Measurements from ENCODE around the gene RDH5. TPM values are rescaled to one million over a fixed set of nuclear protein-coding genes. Genes with fewer than 3 reads are reported as not detected.

The RDH5 gene
- total RNA-seq, 1 experiment from 2014 or later: 5.8 TPM

DNA sequence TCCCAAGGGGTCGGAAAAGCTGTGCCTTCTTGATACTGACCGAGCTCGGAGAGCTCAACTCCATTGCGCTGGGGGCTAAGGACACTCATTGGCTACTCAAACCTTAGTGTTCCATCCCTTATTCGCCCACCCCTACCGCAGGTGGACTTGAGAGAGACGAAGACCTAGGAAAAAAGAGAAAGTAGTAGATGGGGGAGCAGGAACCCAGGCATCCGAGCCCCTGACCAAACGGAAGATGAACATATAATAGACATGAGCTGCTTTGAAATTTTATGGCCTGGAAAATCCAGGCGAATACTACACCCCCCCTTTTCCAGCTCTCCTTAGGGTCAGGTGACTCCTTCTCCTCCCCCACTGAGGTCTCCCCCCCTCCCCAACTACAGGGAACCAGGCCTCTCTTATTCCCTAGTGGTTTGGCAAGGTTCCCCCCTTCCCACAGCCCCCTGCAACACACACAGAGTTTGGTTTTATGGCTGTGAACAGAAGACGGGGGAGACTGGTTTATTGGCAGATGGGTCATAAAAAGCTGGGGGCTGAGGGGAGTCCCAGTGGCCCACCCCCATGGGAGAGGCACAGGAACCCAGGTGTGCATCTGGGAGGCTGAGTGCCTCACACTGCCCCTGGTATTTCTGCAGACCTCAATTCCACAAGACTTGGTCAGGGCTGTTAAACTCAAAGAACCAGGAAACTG, 24.3 kb downstream of the RDH5 start (continued):
- TF ChIP-seq, protein P1, sequence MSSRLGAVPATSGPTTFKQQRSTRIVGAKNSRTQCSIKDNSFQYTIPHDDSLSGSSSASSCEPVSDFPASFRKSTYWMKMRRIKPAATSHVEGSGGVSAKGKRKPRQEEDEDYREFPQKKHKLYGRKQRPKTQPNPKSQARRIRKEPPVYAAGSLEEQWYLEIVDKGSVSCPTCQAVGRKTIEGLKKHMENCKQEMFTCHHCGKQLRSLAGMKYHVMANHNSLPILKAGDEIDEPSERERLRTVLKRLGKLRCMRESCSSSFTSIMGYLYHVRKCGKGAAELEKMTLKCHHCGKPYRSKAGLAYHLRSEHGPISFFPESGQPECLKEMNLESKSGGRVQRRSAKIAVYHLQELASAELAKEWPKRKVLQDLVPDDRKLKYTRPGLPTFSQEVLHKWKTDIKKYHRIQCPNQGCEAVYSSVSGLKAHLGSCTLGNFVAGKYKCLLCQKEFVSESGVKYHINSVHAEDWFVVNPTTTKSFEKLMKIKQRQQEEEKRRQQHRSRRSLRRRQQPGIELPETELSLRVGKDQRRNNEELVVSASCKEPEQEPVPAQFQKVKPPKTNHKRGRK (CRISPR knock-in tag; IDR thresholded peaks at IDR 0.05; ENCODE audit: borderline replicate concordance): no peak
- no peak for TF ChIP-seq SOX15 (CRISPR knock-in tag; IDR thresholded peaks at IDR 0.05)
- TF ChIP-seq, protein P2, sequence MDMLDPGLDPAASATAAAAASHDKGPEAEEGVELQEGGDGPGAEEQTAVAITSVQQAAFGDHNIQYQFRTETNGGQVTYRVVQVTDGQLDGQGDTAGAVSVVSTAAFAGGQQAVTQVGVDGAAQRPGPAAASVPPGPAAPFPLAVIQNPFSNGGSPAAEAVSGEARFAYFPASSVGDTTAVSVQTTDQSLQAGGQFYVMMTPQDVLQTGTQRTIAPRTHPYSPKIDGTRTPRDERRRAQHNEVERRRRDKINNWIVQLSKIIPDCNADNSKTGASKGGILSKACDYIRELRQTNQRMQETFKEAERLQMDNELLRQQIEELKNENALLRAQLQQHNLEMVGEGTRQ (CRISPR knock-in tag; IDR thresholded peaks at IDR 0.05): peak; percentile 42; the same call in 1 of the 2 replicates
- no peak for TF ChIP-seq IRF2 (CRISPR knock-in tag; IDR thresholded peaks at IDR 0.05; ENCODE audit: borderline replicate concordance, low read depth)

DNA sequence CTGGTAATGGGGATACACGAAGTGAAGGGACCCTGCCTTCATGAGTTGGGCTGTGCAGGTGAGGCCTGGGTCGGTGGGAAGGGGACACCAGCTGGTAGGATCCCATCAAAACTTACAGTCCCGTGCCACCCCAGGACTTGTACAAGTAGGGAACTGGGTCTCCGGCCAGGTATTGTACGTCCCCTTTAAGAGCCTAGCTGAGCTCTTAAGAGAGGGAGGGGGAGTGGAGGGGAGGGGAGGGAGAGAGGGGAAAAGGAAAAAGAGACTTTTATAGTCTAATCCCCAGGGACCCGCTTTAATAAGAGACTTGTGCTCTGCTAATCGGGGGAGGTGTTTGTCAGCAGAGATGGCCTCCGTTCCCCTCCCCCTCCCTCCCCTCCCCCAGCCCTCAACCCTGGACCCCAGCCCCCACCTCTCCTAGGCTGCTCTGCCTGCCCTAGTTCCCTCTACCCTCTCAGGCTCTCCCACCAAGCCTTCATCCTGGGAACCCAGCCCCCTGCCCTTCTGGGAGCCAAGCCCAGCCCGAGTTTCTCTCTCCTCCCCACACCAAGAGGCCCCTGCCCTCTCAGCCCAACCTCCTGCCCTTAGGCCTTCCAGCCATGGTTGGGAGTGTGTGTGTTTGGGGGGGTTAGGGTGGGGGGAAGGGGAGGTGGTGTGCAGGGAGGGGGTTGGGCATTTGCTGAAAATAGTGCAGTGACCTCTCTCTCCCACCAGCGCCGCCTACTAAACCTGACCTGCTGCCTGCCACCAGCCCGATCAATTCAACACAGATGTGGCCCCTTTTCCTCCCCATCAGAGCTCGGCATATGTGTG, 25.4 kb downstream of the RDH5 start:
- no peaks in the 10 kb centered on the region for H3K9me3 Mint-ChIP-seq
- H3K27ac Mint-ChIP-seq: peak overlapping the region; percentile 84
- peaks cover 2% of the 10 kb centered on the region; the same call in 1 of the 2 replicates for H3K27me3 Mint-ChIP-seq (ENCODE audit: low read depth)
- peak overlapping the region; percentile 97 for H3K4me3 Mint-ChIP-seq
- DNase-seq (ENCODE audit: low spot score) (peak; percentile 82), ATAC-seq (peak; percentile 69)
- no peak for TF ChIP-seq HMGA2 (CRISPR knock-in tag; IDR thresholded peaks at IDR 0.05)
- TF ChIP-seq, protein P3, sequence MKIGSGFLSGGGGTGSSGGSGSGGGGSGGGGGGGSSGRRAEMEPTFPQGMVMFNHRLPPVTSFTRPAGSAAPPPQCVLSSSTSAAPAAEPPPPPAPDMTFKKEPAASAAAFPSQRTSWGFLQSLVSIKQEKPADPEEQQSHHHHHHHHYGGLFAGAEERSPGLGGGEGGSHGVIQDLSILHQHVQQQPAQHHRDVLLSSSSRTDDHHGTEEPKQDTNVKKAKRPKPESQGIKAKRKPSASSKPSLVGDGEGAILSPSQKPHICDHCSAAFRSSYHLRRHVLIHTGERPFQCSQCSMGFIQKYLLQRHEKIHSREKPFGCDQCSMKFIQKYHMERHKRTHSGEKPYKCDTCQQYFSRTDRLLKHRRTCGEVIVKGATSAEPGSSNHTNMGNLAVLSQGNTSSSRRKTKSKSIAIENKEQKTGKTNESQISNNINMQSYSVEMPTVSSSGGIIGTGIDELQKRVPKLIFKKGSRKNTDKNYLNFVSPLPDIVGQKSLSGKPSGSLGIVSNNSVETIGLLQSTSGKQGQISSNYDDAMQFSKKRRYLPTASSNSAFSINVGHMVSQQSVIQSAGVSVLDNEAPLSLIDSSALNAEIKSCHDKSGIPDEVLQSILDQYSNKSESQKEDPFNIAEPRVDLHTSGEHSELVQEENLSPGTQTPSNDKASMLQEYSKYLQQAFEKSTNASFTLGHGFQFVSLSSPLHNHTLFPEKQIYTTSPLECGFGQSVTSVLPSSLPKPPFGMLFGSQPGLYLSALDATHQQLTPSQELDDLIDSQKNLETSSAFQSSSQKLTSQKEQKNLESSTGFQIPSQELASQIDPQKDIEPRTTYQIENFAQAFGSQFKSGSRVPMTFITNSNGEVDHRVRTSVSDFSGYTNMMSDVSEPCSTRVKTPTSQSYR (CRISPR knock-in tag; IDR thresholded peaks at IDR 0.05): peak; percentile 69; the same call in 1 of the 2 replicates
- peaks cover 31% of the 10 kb centered on the region for H3K36me3 Mint-ChIP-seq
- ChIA-PET CTCF (interaction anchor here (0.6 to 5.0 kb wide), 22 partner anchors 8 to 299 kb away, joined by 3 to 50 read pairs (median 4); partner anchors contain the start of genes CD63, DNAJC14, IKZF4 and ITGA7), POLR2A (interaction anchor here (0.6 to 4.0 kb wide), 7 partner anchors 13 to 230 kb away, joined by 3 to 19 read pairs (median 3); partner anchors contain the start of genes CD63 and ORMDL2)
- H3K4me1 Mint-ChIP-seq: peaks cover 68% of the 10 kb centered on the region

DNA sequence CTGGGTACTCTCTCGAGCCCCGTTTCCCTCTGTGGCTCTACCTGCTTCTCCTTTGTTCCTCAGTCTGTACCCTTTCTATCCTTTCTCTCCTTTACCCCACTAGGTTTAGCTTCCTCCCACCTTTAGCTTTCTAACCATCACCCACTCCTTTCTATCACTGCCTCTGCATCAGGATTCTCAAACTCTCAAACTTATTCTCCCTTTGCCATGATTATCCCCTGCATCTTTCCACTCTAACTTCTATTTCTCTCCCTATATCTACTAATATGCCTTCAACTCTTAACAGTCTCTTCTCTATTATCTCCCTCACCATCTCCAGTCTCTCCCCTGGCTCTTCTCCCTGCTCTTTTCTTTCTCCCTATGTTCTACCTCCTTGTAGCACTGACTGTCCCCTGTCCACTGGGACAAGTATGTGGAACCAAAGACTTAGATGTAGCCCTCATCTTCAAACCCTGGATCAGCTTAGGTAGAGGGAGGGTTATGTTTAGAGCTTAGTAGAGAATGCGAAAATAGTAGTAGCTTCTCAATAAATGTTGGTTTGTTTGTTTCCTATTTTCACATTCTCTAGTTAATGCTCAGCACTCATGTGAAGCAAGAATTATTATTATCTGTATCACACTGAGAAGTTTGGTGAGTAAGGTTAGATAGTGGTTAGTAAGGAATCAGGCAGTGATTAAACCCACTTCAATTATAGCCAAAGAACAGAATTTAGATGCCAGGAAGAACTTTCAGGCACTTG, 26.1 kb downstream of the RDH5 start:
- Mint-ChIP-seq H3K4me1 (peaks cover 72% of the 10 kb centered on the region), H3K27me3 (ENCODE audit: low read depth) (no peaks in the 10 kb centered on the region), H3K9me3 (no peaks in the 10 kb centered on the region), H3K27ac (peak overlapping the region; percentile 77), H3K4me3 (peak overlapping the region; percentile 66), H3K36me3 (peaks cover 39% of the 10 kb centered on the region)
- ATAC-seq (no peak), DNase-seq (ENCODE audit: low spot score) (no peak)
- POLR2A ChIA-PET: interaction anchor here (0.5 to 1.6 kb wide), 7 partner anchors 11 to 261 kb away, joined by 3 to 4 read pairs (median 3); no protein-coding TSS in a partner anchor
- CTCF ChIA-PET: interaction anchor here (0.6 to 5.0 kb wide), 13 partner anchors 9 to 520 kb away, joined by 3 to 50 read pairs (median 3); partner anchors contain the start of genes CD63, ORMDL2 and SARNP
- TF ChIP-seq CREM (CRISPR knock-in tag; IDR thresholded peaks at IDR 0.05) (no peak), IRF2 (CRISPR knock-in tag; IDR thresholded peaks at IDR 0.05; ENCODE audit: borderline replicate concordance, low read depth) (no peak), ATF1 (CRISPR knock-in tag; IDR thresholded peaks at IDR 0.05) (no peak), CREB1 (CRISPR knock-in tag; IDR thresholded peaks at IDR 0.05) (no peak)
- TF ChIP-seq, protein P4, sequence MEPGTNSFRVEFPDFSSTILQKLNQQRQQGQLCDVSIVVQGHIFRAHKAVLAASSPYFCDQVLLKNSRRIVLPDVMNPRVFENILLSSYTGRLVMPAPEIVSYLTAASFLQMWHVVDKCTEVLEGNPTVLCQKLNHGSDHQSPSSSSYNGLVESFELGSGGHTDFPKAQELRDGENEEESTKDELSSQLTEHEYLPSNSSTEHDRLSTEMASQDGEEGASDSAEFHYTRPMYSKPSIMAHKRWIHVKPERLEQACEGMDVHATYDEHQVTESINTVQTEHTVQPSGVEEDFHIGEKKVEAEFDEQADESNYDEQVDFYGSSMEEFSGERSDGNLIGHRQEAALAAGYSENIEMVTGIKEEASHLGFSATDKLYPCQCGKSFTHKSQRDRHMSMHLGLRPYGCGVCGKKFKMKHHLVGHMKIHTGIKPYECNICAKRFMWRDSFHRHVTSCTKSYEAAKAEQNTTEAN (CRISPR knock-in tag; IDR thresholded peaks at IDR 0.05): no peak
- TF ChIP-seq, protein P5, sequence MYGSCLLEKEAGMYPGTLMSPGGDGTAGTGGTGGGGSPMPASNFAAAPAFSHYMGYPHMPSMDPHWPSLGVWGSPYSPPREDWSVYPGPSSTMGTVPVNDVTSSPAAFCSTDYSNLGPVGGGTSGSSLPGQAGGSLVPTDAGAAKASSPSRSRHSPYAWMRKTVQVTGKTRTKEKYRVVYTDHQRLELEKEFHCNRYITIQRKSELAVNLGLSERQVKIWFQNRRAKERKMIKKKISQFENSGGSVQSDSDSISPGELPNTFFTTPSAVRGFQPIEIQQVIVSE (CRISPR knock-in tag; IDR thresholded peaks at IDR 0.05; ENCODE audit: borderline replicate concordance): no peak
- TF ChIP-seq, protein P6, sequence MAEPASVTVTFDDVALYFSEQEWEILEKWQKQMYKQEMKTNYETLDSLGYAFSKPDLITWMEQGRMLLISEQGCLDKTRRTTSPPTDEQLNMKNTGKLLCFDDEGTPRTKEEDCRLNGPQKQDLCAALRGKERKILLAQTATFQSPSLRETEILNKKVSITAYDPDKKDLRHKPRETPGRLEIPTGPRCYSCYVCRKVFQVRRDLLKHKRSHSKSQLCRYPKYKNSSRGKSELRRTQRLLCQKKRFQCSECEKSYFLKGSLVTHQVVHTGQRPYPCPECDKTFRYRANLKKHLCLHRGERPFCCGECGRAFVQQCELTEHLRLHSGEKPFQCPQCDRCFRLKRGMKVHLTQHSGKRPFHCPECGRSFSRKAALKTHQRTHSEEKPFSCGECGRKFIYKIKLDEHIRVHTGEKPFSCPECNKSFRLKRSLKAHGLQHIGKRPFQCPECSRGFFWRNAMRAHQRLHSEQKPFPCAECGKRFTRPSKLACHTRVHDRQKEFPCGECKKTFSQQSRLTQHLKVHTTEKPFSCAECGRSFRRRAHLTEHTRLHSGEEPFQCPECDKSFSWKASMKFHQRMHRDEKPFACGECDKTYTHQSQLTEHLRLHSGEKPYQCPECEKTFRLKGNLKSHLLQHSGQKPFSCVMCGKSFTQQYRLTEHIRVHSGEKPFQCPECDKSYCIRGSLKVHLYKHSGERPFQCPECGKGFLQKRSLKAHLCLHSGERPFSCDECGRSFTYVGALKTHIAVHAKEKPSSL (CRISPR knock-in tag; conservative IDR thresholded peaks at IDR 0.05): no peak
- TF ChIP-seq, protein P7, sequence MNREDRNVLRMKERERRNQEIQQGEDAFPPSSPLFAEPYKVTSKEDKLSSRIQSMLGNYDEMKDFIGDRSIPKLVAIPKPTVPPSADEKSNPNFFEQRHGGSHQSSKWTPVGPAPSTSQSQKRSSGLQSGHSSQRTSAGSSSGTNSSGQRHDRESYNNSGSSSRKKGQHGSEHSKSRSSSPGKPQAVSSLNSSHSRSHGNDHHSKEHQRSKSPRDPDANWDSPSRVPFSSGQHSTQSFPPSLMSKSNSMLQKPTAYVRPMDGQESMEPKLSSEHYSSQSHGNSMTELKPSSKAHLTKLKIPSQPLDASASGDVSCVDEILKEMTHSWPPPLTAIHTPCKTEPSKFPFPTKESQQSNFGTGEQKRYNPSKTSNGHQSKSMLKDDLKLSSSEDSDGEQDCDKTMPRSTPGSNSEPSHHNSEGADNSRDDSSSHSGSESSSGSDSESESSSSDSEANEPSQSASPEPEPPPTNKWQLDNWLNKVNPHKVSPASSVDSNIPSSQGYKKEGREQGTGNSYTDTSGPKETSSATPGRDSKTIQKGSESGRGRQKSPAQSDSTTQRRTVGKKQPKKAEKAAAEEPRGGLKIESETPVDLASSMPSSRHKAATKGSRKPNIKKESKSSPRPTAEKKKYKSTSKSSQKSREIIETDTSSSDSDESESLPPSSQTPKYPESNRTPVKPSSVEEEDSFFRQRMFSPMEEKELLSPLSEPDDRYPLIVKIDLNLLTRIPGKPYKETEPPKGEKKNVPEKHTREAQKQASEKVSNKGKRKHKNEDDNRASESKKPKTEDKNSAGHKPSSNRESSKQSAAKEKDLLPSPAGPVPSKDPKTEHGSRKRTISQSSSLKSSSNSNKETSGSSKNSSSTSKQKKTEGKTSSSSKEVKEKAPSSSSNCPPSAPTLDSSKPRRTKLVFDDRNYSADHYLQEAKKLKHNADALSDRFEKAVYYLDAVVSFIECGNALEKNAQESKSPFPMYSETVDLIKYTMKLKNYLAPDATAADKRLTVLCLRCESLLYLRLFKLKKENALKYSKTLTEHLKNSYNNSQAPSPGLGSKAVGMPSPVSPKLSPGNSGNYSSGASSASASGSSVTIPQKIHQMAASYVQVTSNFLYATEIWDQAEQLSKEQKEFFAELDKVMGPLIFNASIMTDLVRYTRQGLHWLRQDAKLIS (CRISPR knock-in tag; IDR thresholded peaks at IDR 0.05; ENCODE audit: borderline replicate concordance): no peak

All from WTC11 (cell line).